ENCODE data around the gene MACROD2.

DNA sequence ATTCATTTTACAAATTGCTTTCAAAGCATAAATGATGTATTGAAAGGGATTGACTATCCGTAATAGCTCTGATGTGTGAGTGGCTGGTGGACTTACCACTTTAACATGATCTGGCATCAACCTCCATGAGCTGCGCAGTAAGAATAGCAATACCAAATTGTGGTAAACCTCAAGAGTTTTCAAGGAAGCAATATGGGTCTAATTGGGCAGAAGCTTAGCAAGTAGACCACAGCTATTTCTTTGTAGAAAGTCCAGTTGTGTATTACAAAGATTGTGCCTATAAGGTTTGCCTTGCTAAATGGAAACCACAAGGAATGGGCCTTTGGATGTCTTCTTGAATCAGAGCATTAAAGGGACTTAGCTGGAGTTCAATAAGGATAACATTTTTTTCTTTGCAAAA, 1841.3 kb downstream of the MACROD2 start:
- TF ChIP-seq, protein P1, sequence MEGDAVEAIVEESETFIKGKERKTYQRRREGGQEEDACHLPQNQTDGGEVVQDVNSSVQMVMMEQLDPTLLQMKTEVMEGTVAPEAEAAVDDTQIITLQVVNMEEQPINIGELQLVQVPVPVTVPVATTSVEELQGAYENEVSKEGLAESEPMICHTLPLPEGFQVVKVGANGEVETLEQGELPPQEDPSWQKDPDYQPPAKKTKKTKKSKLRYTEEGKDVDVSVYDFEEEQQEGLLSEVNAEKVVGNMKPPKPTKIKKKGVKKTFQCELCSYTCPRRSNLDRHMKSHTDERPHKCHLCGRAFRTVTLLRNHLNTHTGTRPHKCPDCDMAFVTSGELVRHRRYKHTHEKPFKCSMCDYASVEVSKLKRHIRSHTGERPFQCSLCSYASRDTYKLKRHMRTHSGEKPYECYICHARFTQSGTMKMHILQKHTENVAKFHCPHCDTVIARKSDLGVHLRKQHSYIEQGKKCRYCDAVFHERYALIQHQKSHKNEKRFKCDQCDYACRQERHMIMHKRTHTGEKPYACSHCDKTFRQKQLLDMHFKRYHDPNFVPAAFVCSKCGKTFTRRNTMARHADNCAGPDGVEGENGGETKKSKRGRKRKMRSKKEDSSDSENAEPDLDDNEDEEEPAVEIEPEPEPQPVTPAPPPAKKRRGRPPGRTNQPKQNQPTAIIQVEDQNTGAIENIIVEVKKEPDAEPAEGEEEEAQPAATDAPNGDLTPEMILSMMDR (tag by site-specific recombination; IDR thresholded peaks at IDR 0.05) = no peak
- TF ChIP-seq ZNF114 (tag by site-specific recombination; IDR thresholded peaks at IDR 0.05) (no peak), ZNF184 (tag by site-specific recombination; IDR thresholded peaks at IDR 0.05) (no peak), ZNF274 (IDR thresholded peaks at IDR 0.05; ENCODE audit: low read length) (no peak), ZNF274 (tag by site-specific recombination; IDR thresholded peaks at IDR 0.05; ENCODE audit: borderline replicate concordance) (no peak), BCL11B (tag by site-specific recombination; IDR thresholded peaks at IDR 0.05; ENCODE audit: low read depth) (no peak), ZNF366 (tag by site-specific recombination; conservative IDR thresholded peaks at IDR 0.05) (no peak), ZBTB1 (tag by site-specific recombination; IDR thresholded peaks at IDR 0.05) (no peak), ZNF239 (tag by site-specific recombination; IDR thresholded peaks at IDR 0.05) (no peak)
- TF ChIP-seq, protein P2, sequence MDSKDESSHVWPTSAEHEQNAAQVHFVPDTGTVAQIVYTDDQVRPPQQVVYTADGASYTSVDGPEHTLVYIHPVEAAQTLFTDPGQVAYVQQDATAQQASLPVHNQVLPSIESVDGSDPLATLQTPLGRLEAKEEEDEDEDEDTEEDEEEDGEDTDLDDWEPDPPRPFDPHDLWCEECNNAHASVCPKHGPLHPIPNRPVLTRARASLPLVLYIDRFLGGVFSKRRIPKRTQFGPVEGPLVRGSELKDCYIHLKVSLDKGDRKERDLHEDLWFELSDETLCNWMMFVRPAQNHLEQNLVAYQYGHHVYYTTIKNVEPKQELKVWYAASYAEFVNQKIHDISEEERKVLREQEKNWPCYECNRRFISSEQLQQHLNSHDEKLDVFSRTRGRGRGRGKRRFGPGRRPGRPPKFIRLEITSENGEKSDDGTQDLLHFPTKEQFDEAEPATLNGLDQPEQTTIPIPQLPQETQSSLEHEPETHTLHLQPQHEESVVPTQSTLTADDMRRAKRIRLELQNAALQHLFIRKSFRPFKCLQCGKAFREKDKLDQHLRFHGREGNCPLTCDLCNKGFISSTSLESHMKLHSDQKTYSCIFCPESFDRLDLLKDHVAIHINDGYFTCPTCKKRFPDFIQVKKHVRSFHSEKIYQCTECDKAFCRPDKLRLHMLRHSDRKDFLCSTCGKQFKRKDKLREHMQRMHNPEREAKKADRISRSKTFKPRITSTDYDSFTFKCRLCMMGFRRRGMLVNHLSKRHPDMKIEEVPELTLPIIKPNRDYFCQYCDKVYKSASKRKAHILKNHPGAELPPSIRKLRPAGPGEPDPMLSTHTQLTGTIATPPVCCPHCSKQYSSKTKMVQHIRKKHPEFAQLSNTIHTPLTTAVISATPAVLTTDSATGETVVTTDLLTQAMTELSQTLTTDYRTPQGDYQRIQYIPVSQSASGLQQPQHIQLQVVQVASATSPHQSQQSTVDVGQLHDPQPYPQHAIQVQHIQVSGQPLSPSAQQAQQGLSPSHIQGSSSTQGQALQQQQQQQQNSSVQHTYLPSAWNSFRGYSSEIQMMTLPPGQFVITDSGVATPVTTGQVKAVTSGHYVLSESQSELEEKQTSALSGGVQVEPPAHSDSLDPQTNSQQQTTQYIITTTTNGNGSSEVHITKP (tag by site-specific recombination; IDR thresholded peaks at IDR 0.05) = no peak
- TF ChIP-seq, protein P3, sequence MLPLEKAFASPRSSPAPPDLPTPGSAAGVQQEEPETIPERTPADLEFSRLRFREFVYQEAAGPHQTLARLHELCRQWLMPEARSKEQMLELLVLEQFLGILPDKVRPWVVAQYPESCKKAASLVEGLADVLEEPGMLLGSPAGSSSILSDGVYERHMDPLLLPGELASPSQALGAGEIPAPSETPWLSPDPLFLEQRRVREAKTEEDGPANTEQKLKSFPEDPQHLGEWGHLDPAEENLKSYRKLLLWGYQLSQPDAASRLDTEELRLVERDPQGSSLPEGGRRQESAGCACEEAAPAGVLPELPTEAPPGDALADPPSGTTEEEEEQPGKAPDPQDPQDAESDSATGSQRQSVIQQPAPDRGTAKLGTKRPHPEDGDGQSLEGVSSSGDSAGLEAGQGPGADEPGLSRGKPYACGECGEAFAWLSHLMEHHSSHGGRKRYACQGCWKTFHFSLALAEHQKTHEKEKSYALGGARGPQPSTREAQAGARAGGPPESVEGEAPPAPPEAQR (tag by site-specific recombination; IDR thresholded peaks at IDR 0.05) = no peak
